Right atrium auricular region (tissue), 2 donors: ENCODE results near the gene FIBIN. TPM values are rescaled to one million over a fixed set of nuclear protein-coding genes. Genes with fewer than 3 reads are reported as not detected.
"Not testable (repeated sequence)": the region's sequence is repeated elsewhere in the genome, so short reads cannot be mapped to it uniquely, and the experiment has no call there.

Source experiments
- DNase-seq: peaks from one replicate; pipeline ENCODE4 v3.0.0-alpha.2; 2019; ENCODE audit warnings: low spot score
- H3K27ac ChIP-seq, 2 donors: fragments of 200-600 bp; sonication (generic); 1 replicate in 1 of 2; 2 replicates in 1 of 2; pipeline ENCODE4 v1.5.1; 2016 to 2019
- H3K27me3 ChIP-seq, 2 donors: fragments of 200-600 bp; sonication (generic); one replicate each; pipeline versions ENCODE4 v1.5.1 to v1.6.0; 2017 to 2019
- H3K36me3 ChIP-seq: fragments of 200-600 bp; sonication (generic); one replicate; pipeline ENCODE4 v1.5.1; 2016
- H3K4me1 ChIP-seq, 2 donors: fragments of 200-600 bp; sonication (generic); one replicate each; pipeline versions ENCODE4 v1.5.1 to v1.6.0; 2017 to 2019
- H3K4me3 ChIP-seq, 2 donors: fragments of 200-600 bp; sonication (generic); 1 replicate in 1 of 2; 2 replicates in 1 of 2; pipeline ENCODE4 v1.5.1; 2017 to 2019; ENCODE audit warnings: mild to moderate bottlenecking in 1 of 2, moderate library complexity in 1 of 2
- H3K9me3 ChIP-seq, 2 donors: fragments of 200-600 bp; sonication (generic); one replicate each; pipeline ENCODE4 v1.5.1; 2019
- CTCF ChIP-seq, 2 donors: fragments of 200-600 bp; sonication (generic); IDR thresholded peaks; one replicate each; pipeline ENCODE4 v1.5.1; 2019; ENCODE audit warnings: antibody characterized with exemption in 2 of 2
- total RNA-seq, 2 donors: library from RNA; depleted of rRNA; stranded (reverse); fragments of >200 nt; gene quantifications; one replicate each; pipeline ENCODE4 v1.1.0, GENCODE V29; 2016

The FIBIN gene
- total RNA-seq, 2 donors from 2014 or later, result 13.9 to 25.5 TPM

DNA sequence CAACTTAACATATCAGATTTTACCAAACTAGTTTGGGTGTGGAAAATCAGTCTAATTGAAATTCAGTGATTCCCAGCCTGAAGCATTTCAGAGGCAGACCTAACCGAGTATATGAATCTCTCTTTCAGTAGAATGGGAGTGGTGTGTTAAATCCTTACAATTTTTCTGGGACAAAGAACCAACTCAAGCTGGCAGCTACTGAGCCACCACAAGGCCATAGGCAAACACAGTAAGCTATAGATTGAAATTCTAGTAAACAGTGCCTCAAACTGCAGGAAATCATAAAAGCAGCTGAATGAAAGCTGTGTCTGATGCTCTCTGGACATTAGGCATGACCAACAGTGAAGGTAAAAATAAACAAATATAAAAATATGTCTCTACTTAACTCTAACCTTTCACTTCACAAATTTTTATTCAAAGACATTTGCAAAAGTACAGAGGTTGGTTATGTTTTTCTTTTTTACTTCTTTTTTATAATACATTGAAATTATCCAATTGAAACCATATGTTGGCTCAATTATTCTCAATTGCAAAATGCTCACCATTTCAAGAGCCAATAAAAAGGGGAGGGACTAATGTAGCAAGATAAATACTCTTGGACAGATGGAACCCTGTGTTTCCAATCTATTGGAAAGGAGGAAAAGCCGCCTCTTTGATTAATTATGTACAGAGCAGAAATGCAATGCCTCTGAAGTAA, 35.8 kb upstream of the FIBIN start:
- no peaks in the 10 kb centered on the region for H3K4me1 ChIP-seq
- H3K4me3 ChIP-seq, result no peak overlapping the region
- no peak overlapping the region for H3K27ac ChIP-seq
- no peak for TF ChIP-seq CTCF (IDR thresholded peaks at IDR 0.05)
- no peaks in the 10 kb centered on the region for H3K27me3 ChIP-seq
- DNase-seq, result no peak
- no peaks in the 10 kb centered on the region for H3K36me3 ChIP-seq
- no peaks in the 10 kb centered on the region for H3K9me3 ChIP-seq

DNA sequence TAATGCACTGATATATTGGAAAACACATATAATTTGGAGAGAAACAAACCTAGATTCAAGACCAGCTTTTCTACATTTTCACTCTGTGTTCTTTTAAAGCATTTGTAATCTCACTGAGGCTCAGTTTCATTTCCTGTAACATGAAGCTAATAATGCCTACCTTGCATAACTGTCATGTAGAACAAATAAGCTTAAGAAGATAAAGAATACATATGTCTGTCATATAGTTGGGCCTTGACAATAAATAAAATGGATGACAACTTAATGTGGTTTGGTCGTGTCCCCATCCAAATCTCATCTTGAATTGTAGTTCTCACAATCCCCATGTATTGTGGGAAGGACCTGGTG, 35.2 kb upstream of the FIBIN start:
- no peaks in the 10 kb centered on the region for H3K4me1 ChIP-seq
- no peak for DNase-seq

DNA sequence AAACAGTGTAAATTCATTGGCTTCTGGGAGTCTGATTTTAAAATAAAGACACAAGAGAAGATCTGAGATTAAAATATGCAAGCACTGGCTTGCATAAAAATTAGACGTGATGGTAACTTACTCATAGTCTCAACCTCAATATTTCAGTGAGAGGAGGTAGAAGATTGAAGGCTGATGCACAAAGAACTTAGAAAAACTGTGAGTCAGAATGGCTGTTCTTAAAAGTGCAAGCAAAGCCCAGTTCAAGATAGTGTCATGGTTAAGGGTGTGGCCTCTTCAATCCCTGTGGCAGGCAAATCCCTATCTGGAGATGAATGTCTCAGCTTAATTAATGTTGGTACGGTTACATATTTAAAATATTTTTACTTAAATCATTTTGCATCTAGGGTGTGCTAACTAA, 33.6 kb upstream of the FIBIN start:
- Histone ChIP-seq H3K36me3 (no peaks in the 10 kb centered on the region), H3K27me3 (no peaks in the 10 kb centered on the region), H3K9me3 (no peaks in the 10 kb centered on the region), H3K4me1 (peaks cover 0 to 6% of the 10 kb centered on the region in 2 donors), H3K4me3 (no peak overlapping the region), H3K27ac (no peak overlapping the region)
- DNase-seq, result no peak
- no peak for TF ChIP-seq CTCF (IDR thresholded peaks at IDR 0.05)

More for the DNA sequence above, 35.2 kb upstream of the FIBIN start:
- Histone ChIP-seq H3K4me3 (no peak overlapping the region), H3K36me3 (no peaks in the 10 kb centered on the region), H3K27ac (no peak overlapping the region), H3K27me3 (no peaks in the 10 kb centered on the region), H3K9me3 (no peaks in the 10 kb centered on the region)
- no peak for TF ChIP-seq CTCF (IDR thresholded peaks at IDR 0.05)

GRCh38 chr11:26963764-26964163, 30.1 kb upstream of the FIBIN start:
- DNase-seq, result no peak
- Histone ChIP-seq H3K4me1 (peaks cover 0 to 6% of the 10 kb centered on the region in 2 donors), H3K36me3 (no peaks in the 10 kb centered on the region), H3K27me3 (no peaks in the 10 kb centered on the region), H3K4me3 (no peak overlapping the region), H3K27ac (no peak overlapping the region), H3K9me3 (no peaks in the 10 kb centered on the region)
- no peak for TF ChIP-seq CTCF (IDR thresholded peaks at IDR 0.05)

DNA sequence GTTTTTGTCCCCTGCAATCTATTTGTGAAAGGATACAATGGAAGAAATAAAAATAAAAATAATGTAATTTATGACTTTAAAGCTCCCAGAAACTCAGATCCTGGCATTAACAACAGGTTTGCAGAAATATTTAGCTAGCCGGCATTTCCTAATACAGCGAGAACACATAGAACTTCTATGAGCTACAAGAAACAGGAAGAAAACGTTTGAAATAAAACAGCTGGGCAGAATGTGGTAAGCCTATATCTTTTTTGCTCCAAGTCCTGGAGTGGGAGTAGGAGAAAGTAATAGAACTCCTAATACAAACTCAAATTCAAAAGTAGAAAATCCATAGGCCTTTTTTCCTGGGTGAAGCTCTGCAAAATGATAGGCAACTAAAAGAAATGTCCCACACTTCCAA, 29.6 kb upstream of the FIBIN start:
- DNase-seq, result no peak
- Histone ChIP-seq H3K4me1 (peaks cover 0 to 6% of the 10 kb centered on the region in 2 donors), H3K4me3 (no peak overlapping the region), H3K27ac (no peak overlapping the region), H3K36me3 (no peaks in the 10 kb centered on the region), H3K27me3 (no peaks in the 10 kb centered on the region), H3K9me3 (no peaks in the 10 kb centered on the region)
- no peak for TF ChIP-seq CTCF (IDR thresholded peaks at IDR 0.05)

- H3K27me3 ChIP-seq, H3K27ac ChIP-seq, H3K4me1 ChIP-seq, DNase-seq, H3K4me3 ChIP-seq, H3K9me3 ChIP-seq, H3K36me3 ChIP-seq: not testable (repeated sequence)
These were observed 28.9 kb upstream of the FIBIN start for GRCh38 chr11:26964847-26965485.
